Left hindlimb (tissue), 1 donor: ENCODE results near the gene ARHGAP6.
"Not testable (repeated sequence)": the region's sequence is repeated elsewhere in the genome, so short reads cannot be mapped to it uniquely, and the experiment has no call there.

Experiments
- DNase-seq: peaks from one replicate; pipeline ENCODE4 v3.0.0-alpha.2; 2018

Gene ARHGAP6

GRCh38 chrX:11381464-11381863 lies 284.3 kb downstream of the ARHGAP6 start:
- peak; percentile 31 for DNase-seq

GRCh38 chrX:11380187-11380844 lies 285.4 kb downstream of the ARHGAP6 start:
- DNase-seq: no peak

- no peak for DNase-seq
These were observed 289.6 kb downstream of the ARHGAP6 start for GRCh38 chrX:11376163-11376562.

GRCh38 chrX:11375614-11376119 lies 290.1 kb downstream of the ARHGAP6 start:
- no peak for DNase-seq

GRCh38 chrX:11374570-11374969 lies 291.1 kb downstream of the ARHGAP6 start:
- no peak for DNase-seq

GRCh38 chrX:11371106-11371505 lies 294.6 kb downstream of the ARHGAP6 start:
- DNase-seq: no peak

- DNase-seq: no peak
These were observed 297.9 kb downstream of the ARHGAP6 start for GRCh38 chrX:11367609-11368430.

- no peak for DNase-seq
These were observed 298.6 kb downstream of the ARHGAP6 start for GRCh38 chrX:11366998-11367595.

- no peak for DNase-seq
These were observed 300.3 kb downstream of the ARHGAP6 start for GRCh38 chrX:11365426-11365825.

GRCh38 chrX:11364835-11365234 lies 300.9 kb downstream of the ARHGAP6 start:
- DNase-seq: no peak

GRCh38 chrX:11363825-11364224 lies 301.9 kb downstream of the ARHGAP6 start:
- DNase-seq: not testable (repeated sequence)

- no peak for DNase-seq
These were observed 302.6 kb downstream of the ARHGAP6 start for GRCh38 chrX:11363069-11363594.

GRCh38 chrX:11361666-11362065 lies 304.1 kb downstream of the ARHGAP6 start:
- not testable (repeated sequence) for DNase-seq

GRCh38 chrX:11355944-11356343 lies 309.8 kb downstream of the ARHGAP6 start:
- DNase-seq: not testable (repeated sequence)

GRCh38 chrX:11355259-11355909 lies 310.3 kb downstream of the ARHGAP6 start:
- DNase-seq: no peak

- DNase-seq: no peak
These were observed 313.4 kb downstream of the ARHGAP6 start for GRCh38 chrX:11352296-11352741.

- DNase-seq: peak; percentile 51
These were observed 314.1 kb downstream of the ARHGAP6 start for GRCh38 chrX:11351375-11352295.

GRCh38 chrX:11349661-11350337 lies 315.9 kb downstream of the ARHGAP6 start:
- no peak for DNase-seq

- DNase-seq: no peak
These were observed 316.7 kb downstream of the ARHGAP6 start for GRCh38 chrX:11349020-11349419.

- no peak for DNase-seq
These were observed 318.4 kb downstream of the ARHGAP6 start for GRCh38 chrX:11347300-11347699.

GRCh38 chrX:11346121-11346682 lies 319.5 kb downstream of the ARHGAP6 start:
- no peak for DNase-seq
